ENCODE results near the gene MIOS. TPM values are rescaled to one million over a fixed set of nuclear protein-coding genes. Genes with fewer than 3 reads are reported as not detected.

Gene MIOS
- total RNA-seq, 1 donor from 2014 or later: 81.3 TPM

GRCh38 chr7:7612519-7612918 is 45.8 kb downstream of the MIOS start:
- ATAC-seq (ENCODE audit: low read depth): no peak
- intact Hi-C loops (cut with micrococcal nuclease): no loop called here
- Mint-ChIP-seq H3K36me3 (ENCODE audit: low read depth) (peaks cover 17% of the 10 kb centered on the region), H3K4me3 (no peak overlapping the region), H3K27me3 (no peaks in the 10 kb centered on the region), H3K4me1 (peaks cover 11% of the 10 kb centered on the region), H3K9me3 (no peaks in the 10 kb centered on the region), H3K27ac (no peak overlapping the region)
- CTCF ChIA-PET: no interaction called here
- TF ChIP-seq CTCF (IDR thresholded peaks at IDR 0.05): no peak
- POLR2A ChIA-PET: interaction anchor here (0.8 kb wide), 1 partner anchor 28 kb away, joined by 4 read pairs; the partner anchor contains the start of gene UMAD1
- DNase-seq: no peak

- POLR2A ChIA-PET: no interaction called here
- Mint-ChIP-seq H3K9me3 (no peaks in the 10 kb centered on the region), H3K4me1 (peaks cover 11% of the 10 kb centered on the region), H3K27ac (no peak overlapping the region), H3K27me3 (no peaks in the 10 kb centered on the region), H3K4me3 (no peak overlapping the region), H3K36me3 (ENCODE audit: low read depth) (peaks cover 11% of the 10 kb centered on the region)
- no peak for TF ChIP-seq CTCF (IDR thresholded peaks at IDR 0.05)
- CTCF ChIA-PET: no interaction called here
- intact Hi-C loops (cut with micrococcal nuclease): no loop called here
- DNase-seq (no peak), ATAC-seq (ENCODE audit: low read depth) (no peak)
These were observed 46.5 kb downstream of the MIOS start for GRCh38 chr7:7613210-7613609.

- Mint-ChIP-seq H3K4me1 (peaks cover 11% of the 10 kb centered on the region), H3K9me3 (no peaks in the 10 kb centered on the region), H3K27ac (no peak overlapping the region), H3K4me3 (no peak overlapping the region), H3K36me3 (ENCODE audit: low read depth) (peaks cover 11% of the 10 kb centered on the region), H3K27me3 (no peaks in the 10 kb centered on the region)
- DNase-seq (no peak), ATAC-seq (ENCODE audit: low read depth) (no peak)
- TF ChIP-seq CTCF (IDR thresholded peaks at IDR 0.05): no peak
- intact Hi-C loops (cut with micrococcal nuclease): no loop called here
- ChIA-PET CTCF (interaction anchor here (1.1 kb wide), 1 partner anchor 19 kb away, joined by 3 read pairs; no protein-coding TSS in a partner anchor), POLR2A (no interaction called here)
These were observed 47.5 kb downstream of the MIOS start for GRCh38 chr7:7614018-7614741.

GRCh38 chr7:7617550-7617949 is 50.9 kb downstream of the MIOS start:
- H3K4me3 Mint-ChIP-seq: no peak overlapping the region
- DNase-seq (no peak), ATAC-seq (ENCODE audit: low read depth) (no peak)
- no peak for TF ChIP-seq CTCF (IDR thresholded peaks at IDR 0.05)
- H3K36me3 Mint-ChIP-seq (ENCODE audit: low read depth): no peaks in the 10 kb centered on the region
- H3K4me1 Mint-ChIP-seq: peaks cover 11% of the 10 kb centered on the region
- no peaks in the 10 kb centered on the region for H3K27me3 Mint-ChIP-seq
- ChIA-PET POLR2A (no interaction called here), CTCF (no interaction called here)
- no peaks in the 10 kb centered on the region for H3K9me3 Mint-ChIP-seq
- H3K27ac Mint-ChIP-seq: no peak overlapping the region
- intact Hi-C loops (cut with micrococcal nuclease): no loop called here

- DNase-seq: no peak
- no peak for ATAC-seq (ENCODE audit: low read depth)
- intact Hi-C loops (cut with micrococcal nuclease): no loop called here
- H3K4me3 Mint-ChIP-seq: no peak overlapping the region
- CTCF ChIA-PET: no interaction called here
- H3K36me3 Mint-ChIP-seq (ENCODE audit: low read depth): no peaks in the 10 kb centered on the region
- no peaks in the 10 kb centered on the region for H3K9me3 Mint-ChIP-seq
- peaks cover 11% of the 10 kb centered on the region for H3K4me1 Mint-ChIP-seq
- POLR2A ChIA-PET: no interaction called here
- no peaks in the 10 kb centered on the region for H3K27me3 Mint-ChIP-seq
- TF ChIP-seq CTCF (IDR thresholded peaks at IDR 0.05): no peak
- no peak overlapping the region for H3K27ac Mint-ChIP-seq
These were observed 51.7 kb downstream of the MIOS start for GRCh38 chr7:7618410-7618809.
